K562 (cell line): Measurements from ENCODE around the gene WDR86. TPM values are rescaled to one million over a fixed set of nuclear protein-coding genes. Genes with fewer than 3 reads are reported as not detected.

Source experiments
- ATAC-seq: fragments of 200-7000 bp; cut with Tn5 transposase; 3 replicates; pipeline ENCODE4 v1.9.1; 2020; ENCODE audit warnings: moderate library complexity
- BruUV-seq: library from RNA; stranded (reverse); fragments of 400-500 nt; replicated peaks from 2 replicates; lab custom pipeline; 2021; lab: Mats Ljungman, UMichigan
- CTCF ChIA-PET: fragments of 300-600 bp; formaldehyde crosslinking; extraction: SDS; loops from one replicate; lab custom pipeline; 2021; ENCODE audit warnings: low intra/inter-chr PET ratio; lab: Yijun Ruan, JAX
- POLR2A ChIA-PET: fragments of 300-600, 350-650 bp; sonication (Branson Sonifier 250); formaldehyde crosslinking; extraction: SDS; loops from one replicate; lab custom pipeline; 2021; ENCODE audit warnings: antibody characterized with exemption, inconsistent platforms; lab: Yijun Ruan, JAX
- DNase-seq, 4 experiments: peaks; one replicate each; pipeline versions ENCODE4 v3.0.0 to v3.0.0-alpha.2; 2011 to 2018; ENCODE audit warnings: low spot score in 3 of 4, mixed read lengths in 3 of 4; ENCODE audit errors: extremely low read depth in 1 of 4
- FAIRE-seq: peaks from 2 replicates; lab custom pipeline; 2011; peaks lifted over from hg19 to GRCh38; lab: Jason Lieb, UNC
- H2AFZ ChIP-seq: 2 replicates; pipeline ENCODE4 v1.6.0; 2011; ENCODE audit warnings: low read depth, low read length, control low read depth, inconsistent platforms
- H3K27ac ChIP-seq: fragments of 200-600 bp; 3 replicates; pipeline ENCODE4 v1.8.0; 2011; ENCODE audit warnings: low read depth, mild to moderate bottlenecking, control low read depth, inconsistent platforms, low read length, moderate library complexity, mixed read lengths; ENCODE audit errors: extremely low read depth
- H3K27me3 ChIP-seq, 2 experiments: fragments of 300-600 bp in 1 of 2; 2 replicates in 1 of 2; 3 replicates in 1 of 2; pipeline versions ENCODE4 v1.6.0 to v1.8.0; 2011; ENCODE audit warnings: inconsistent platforms in 2 of 2, low read length in 2 of 2, mild to moderate bottlenecking in 1 of 2, mixed read lengths in 1 of 2, moderate library complexity in 1 of 2; ENCODE audit not compliant: control insufficient read depth in 2 of 2, insufficient read depth in 2 of 2
- H3K36me3 ChIP-seq: fragments of 300-600 bp; 3 replicates; pipeline ENCODE4 v1.8.0; 2011; ENCODE audit warnings: mild to moderate bottlenecking, low read length, inconsistent platforms; ENCODE audit not compliant: control insufficient read depth, insufficient read depth
- H3K4me1 ChIP-seq, 2 experiments: fragments of 200-600 bp in 1 of 2; replicated peaks in 1 of 2; 2 replicates in 1 of 2; 3 replicates in 1 of 2; pipeline versions ENCODE4 v1.5.1 to v1.8.0; 2011; ENCODE audit warnings: inconsistent platforms in 2 of 2, low read length in 2 of 2, mild to moderate bottlenecking in 1 of 2, mixed read lengths in 1 of 2, moderate library complexity in 1 of 2; ENCODE audit not compliant: control insufficient read depth in 2 of 2, insufficient read depth in 2 of 2
- H3K4me2 ChIP-seq: 2 replicates; pipeline ENCODE4 v1.6.1; 2011; ENCODE audit warnings: low read length, control low read depth, inconsistent platforms, mixed read lengths; ENCODE audit not compliant: insufficient read depth
- H3K4me3 ChIP-seq: fragments of 200-600 bp; sonication (generic), shearing (Covaris generic); 2 replicates; pipeline ENCODE4 v1.5.1; 2016; ENCODE audit warnings: control low read depth, inconsistent platforms
- H3K79me2 ChIP-seq: fragments of 200-600 bp; 3 replicates; pipeline ENCODE4 v1.8.0; 2011; ENCODE audit warnings: low read length, inconsistent platforms; ENCODE audit not compliant: control insufficient read depth, insufficient read depth
- H3K9ac ChIP-seq, 2 experiments: 2 replicates each; pipeline versions ENCODE4 v1.6.0 to v1.6.1; 2011; ENCODE audit warnings: low read depth in 2 of 2, low read length in 2 of 2, control low read depth in 1 of 2, inconsistent platforms in 1 of 2, mild to moderate bottlenecking in 1 of 2, mixed read lengths in 1 of 2; ENCODE audit not compliant: insufficient read depth in 1 of 2
- H3K9me1 ChIP-seq: one replicate; pipeline ENCODE4 v1.6.0; 2011; ENCODE audit warnings: inconsistent platforms, mild to moderate bottlenecking, low read length, moderate library complexity; ENCODE audit not compliant: control insufficient read depth, insufficient read depth
- H3K9me3 ChIP-seq: replicated peaks from 2 replicates; pipeline ENCODE4 v1.5.1; 2011; ENCODE audit warnings: low read depth, low read length, inconsistent platforms; ENCODE audit not compliant: control insufficient read depth, insufficient read depth
- H4K20me1 ChIP-seq: replicated peaks from 2 replicates; pipeline ENCODE4 v1.6.1; 2011; ENCODE audit warnings: low read length, inconsistent platforms, mixed read lengths; ENCODE audit not compliant: control insufficient read depth, insufficient read depth
- ATF1 ChIP-seq, 2 experiments: fragments of 450-650 bp in 1 of 2; IDR thresholded peaks; 2 replicates each; pipeline ENCODE4 v1.6.1; 2016; ENCODE audit warnings: missing compliant biosample characterization in 1 of 2, missing genetic modification characterization in 1 of 2
- CHD1 ChIP-seq: fragments of 200-600 bp; sonication (generic); IDR thresholded peaks from one replicate; pipeline ENCODE4 v1.6.1; 2012; ENCODE audit warnings: mild to moderate bottlenecking, moderate library complexity, low read length, inconsistent platforms
- EP400 ChIP-seq: fragments of 450-650 bp; IDR thresholded peaks from 2 replicates; pipeline ENCODE4 v1.6.1; 2017; ENCODE audit warnings: antibody characterized with exemption, mild to moderate bottlenecking, moderate library complexity
- FOSL1 ChIP-seq: fragments of 200-800 bp; sonication (Bioruptor generic); conservative IDR thresholded peaks from 2 replicates; pipeline ENCODE4 v1.6.1; 2016; ENCODE audit warnings: missing genetic modification characterization, missing compliant biosample characterization
- FOXJ2 ChIP-seq: fragments of 200-800 bp; sonication (Bioruptor generic); IDR thresholded peaks from 2 replicates; pipeline ENCODE4 v1.6.1; 2016; ENCODE audit warnings: missing genetic modification characterization, missing compliant biosample characterization
- GATAD2B ChIP-seq: fragments of 450-650 bp; IDR thresholded peaks from 2 replicates; pipeline ENCODE4 v1.6.1; 2017; ENCODE audit warnings: mild to moderate bottlenecking, borderline replicate concordance
- HDAC2 ChIP-seq: fragments of 450-650 bp; IDR thresholded peaks from 2 replicates; pipeline ENCODE4 v1.6.1; 2016; ENCODE audit warnings: mild to moderate bottlenecking
- KDM1A ChIP-seq, 2 experiments: fragments of 450-650 bp; IDR thresholded peaks; 2 replicates each; pipeline ENCODE4 v1.6.1; 2016; ENCODE audit warnings: mild to moderate bottlenecking in 2 of 2
- NCOA6 ChIP-seq: fragments of 450-650 bp; IDR thresholded peaks from 2 replicates; pipeline ENCODE4 v1.6.1; 2017; ENCODE audit warnings: mild to moderate bottlenecking
- NKRF ChIP-seq: fragments of 450-650 bp; IDR thresholded peaks from 2 replicates; pipeline ENCODE4 v1.6.1; 2016; ENCODE audit warnings: borderline replicate concordance
- NR2C2 ChIP-seq, 2 experiments: fragments of 200-800 bp in 1 of 2; sonication (Bioruptor generic) in 1 of 2; sonication (generic) in 1 of 2; formaldehyde crosslinking in 1 of 2; IDR thresholded peaks; 2 replicates each; pipeline versions ENCODE4 v1.6.1 to v1.8.0; 2016 to 2022; ENCODE audit warnings: mild to moderate bottlenecking in 1 of 2, missing compliant biosample characterization in 1 of 2, missing genetic modification characterization in 1 of 2, missing genetic modification reagents in 1 of 2
- TRIM28 ChIP-seq: fragments of 450-650 bp; IDR thresholded peaks from 2 replicates; pipeline ENCODE4 v1.6.1; 2017
- ZNF551 ChIP-seq: fragments of 250-450 bp; sonication (Bioruptor Pico); IDR thresholded peaks from 2 replicates; pipeline ENCODE4 v1.5.0; 2021; ENCODE audit warnings: mild to moderate bottlenecking, moderate library complexity
- WGBS: fragments of 100-300 bp; shearing (Covaris generic); methylation state at CpG from one replicate; pipeline ENCODE4 v1.1.6; 2016; ENCODE audit warnings: low coverage, mixed read lengths; ENCODE audit not compliant: insufficient coverage; ENCODE audit errors: missing lambda C conversion rate; 5-methylcytosine and 5-hydroxymethylcytosine counted together
- in situ Hi-C: fragments of 300-500 bp; cut with MboI; formaldehyde crosslinking; loops from 4 replicates; pipeline ENCODE4 v1.15.0; 2018; ENCODE audit warnings: inconsistent platforms, mixed read lengths
- intact Hi-C: fragments of 100-400 bp; cut with micrococcal nuclease; formaldehyde crosslinking; loops from 2 replicates; pipeline ENCODE4 v1.14.2; 2022
- polyA plus RNA-seq, 8 experiments: library from polyadenylated mRNA; depleted of rRNA in 4 of 8; stranded (reverse) in 5 of 8; unstranded in 3 of 8; fragments of >200 nt; fragmentation: Nextera tagmentation in 2 of 8; fragmentation: Illumina TruSeq in 1 of 8; extraction: Ambion mirVana in 2 of 8; extraction: Trizol in 1 of 8; gene quantifications; 2 replicates each; pipeline versions ENCODE4 v1.2.1 to v1.2.3, GENCODE V29; 2011 to 2014; ENCODE audit warnings: inconsistent platforms in 1 of 8, missing spikeins in 1 of 8
- total RNA-seq, 7 experiments: library from RNA; depleted of rRNA in 6 of 7; stranded (reverse); fragments of >200 nt in 6 of 7; fragmentation: Illumina TruSeq in 2 of 7; extraction: Trizol in 2 of 7; gene quantifications; 2 replicates each; pipeline versions ENCODE4 v1.2.1 to v1.2.3, GENCODE V29; 2011 to 2021; ENCODE audit warnings: low replicate concordance in 1 of 7
- TF ChIP-seq, protein P1 (sequence below): sonication (generic); formaldehyde crosslinking; IDR thresholded peaks from 2 replicates; pipeline ENCODE4 v1.8.0; 2022; ENCODE audit warnings: missing genetic modification reagents, mild to moderate bottlenecking, borderline replicate concordance
- TF ChIP-seq, protein P2 (sequence below): IDR thresholded peaks from 2 replicates; pipeline ENCODE4 v1.6.1; 2016; ENCODE audit warnings: missing genetic modification characterization, missing compliant biosample characterization

WDR86 gene
- total and polyA plus RNA-seq, 9 of the 15 experiments (the other 6 are each of a cell fraction or from before 2014, with no cell fraction given) = 0.24 TPM; not detected in 8

- under 1% methylated on average over 11 of the region's 11 CpGs for WGBS
- Histone ChIP-seq H3K79me2 (peaks cover 21% of the 10 kb centered on the region), H3K27ac (peak overlapping the region; percentile 62; the same call in 2 of the 3 replicates), H3K36me3 (peaks cover 30% of the 10 kb centered on the region), H3K27me3 (peaks cover 0 to 3% of the 10 kb centered on the region in 2 experiments; a peak in 2 of 5 replicates), H3K9ac (peak overlapping the region; percentile 57 to 92), H2AFZ (peak overlapping the region; percentile 81), H3K9me1 (no peaks in the 10 kb centered on the region), H4K20me1 (no peaks in the 10 kb centered on the region), H3K4me1 (peaks cover 5 to 9% of the 10 kb centered on the region in 2 experiments; a peak in 3 of 5 replicates), H3K4me3 (peak overlapping the region; percentile 74), H3K9me3 (no peaks in the 10 kb centered on the region), H3K4me2 (peak overlapping the region; percentile 72)
- FAIRE-seq (no peak), ATAC-seq (no peak), DNase-seq (no peak)
- TSS peak; percentile 68 for BruUV-seq
- ChIA-PET CTCF (interaction anchor here (2.2 kb wide), 1 partner anchor 27 kb away, joined by 12 read pairs; no protein-coding TSS in a partner anchor), POLR2A (interaction anchor here (0.6 to 1.9 kb wide), 12 partner anchors 8 to 355 kb away, joined by 3 to 10 read pairs (median 4); no protein-coding TSS in a partner anchor)
- in situ Hi-C loops (no loop called here), intact Hi-C loops (no loop called here)
- TF ChIP-seq ZNF551 (no peak), FOXJ2 (tag) (no peak; the same call in 1 of the 2 replicates), TRIM28 (no peak), EP400 (peak; percentile 51), ATF1 (CRISPR knock-in tag; IDR thresholded peaks at IDR 0.05) (no peak), ATF1 (tag; IDR thresholded peaks at IDR 0.05) (no peak), HDAC2 (peak; percentile 92), KDM1A (IDR thresholded peaks at IDR 0.05) (peak; percentile 98 to 99), FOSL1 (0 out of 2 replicates have a peak, but pooled peaks have one; percentile 39), NR2C2 (CRISPR knock-in tag; IDR thresholded peaks at IDR 0.05) (no peak), NR2C2 (tag; IDR thresholded peaks at IDR 0.05) (peak; percentile 60), CHD1 (peak; percentile 49), GATAD2B (0 out of 2 replicates have a peak, but pooled peaks have one; percentile 54), NKRF (0 out of 2 replicates have a peak, but pooled peaks have one; percentile 43), NCOA6 (no peak)
- TF ChIP-seq, protein P1, sequence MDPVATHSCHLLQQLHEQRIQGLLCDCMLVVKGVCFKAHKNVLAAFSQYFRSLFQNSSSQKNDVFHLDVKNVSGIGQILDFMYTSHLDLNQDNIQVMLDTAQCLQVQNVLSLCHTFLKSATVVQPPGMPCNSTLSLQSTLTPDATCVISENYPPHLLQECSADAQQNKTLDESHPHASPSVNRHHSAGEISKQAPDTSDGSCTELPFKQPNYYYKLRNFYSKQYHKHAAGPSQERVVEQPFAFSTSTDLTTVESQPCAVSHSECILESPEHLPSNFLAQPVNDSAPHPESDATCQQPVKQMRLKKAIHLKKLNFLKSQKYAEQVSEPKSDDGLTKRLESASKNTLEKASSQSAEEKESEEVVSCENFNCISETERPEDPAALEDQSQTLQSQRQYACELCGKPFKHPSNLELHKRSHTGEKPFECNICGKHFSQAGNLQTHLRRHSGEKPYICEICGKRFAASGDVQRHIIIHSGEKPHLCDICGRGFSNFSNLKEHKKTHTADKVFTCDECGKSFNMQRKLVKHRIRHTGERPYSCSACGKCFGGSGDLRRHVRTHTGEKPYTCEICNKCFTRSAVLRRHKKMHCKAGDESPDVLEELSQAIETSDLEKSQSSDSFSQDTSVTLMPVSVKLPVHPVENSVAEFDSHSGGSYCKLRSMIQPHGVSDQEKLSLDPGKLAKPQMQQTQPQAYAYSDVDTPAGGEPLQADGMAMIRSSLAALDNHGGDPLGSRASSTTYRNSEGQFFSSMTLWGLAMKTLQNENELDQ (CRISPR knock-in tag) = no peak
- TF ChIP-seq, protein P2, sequence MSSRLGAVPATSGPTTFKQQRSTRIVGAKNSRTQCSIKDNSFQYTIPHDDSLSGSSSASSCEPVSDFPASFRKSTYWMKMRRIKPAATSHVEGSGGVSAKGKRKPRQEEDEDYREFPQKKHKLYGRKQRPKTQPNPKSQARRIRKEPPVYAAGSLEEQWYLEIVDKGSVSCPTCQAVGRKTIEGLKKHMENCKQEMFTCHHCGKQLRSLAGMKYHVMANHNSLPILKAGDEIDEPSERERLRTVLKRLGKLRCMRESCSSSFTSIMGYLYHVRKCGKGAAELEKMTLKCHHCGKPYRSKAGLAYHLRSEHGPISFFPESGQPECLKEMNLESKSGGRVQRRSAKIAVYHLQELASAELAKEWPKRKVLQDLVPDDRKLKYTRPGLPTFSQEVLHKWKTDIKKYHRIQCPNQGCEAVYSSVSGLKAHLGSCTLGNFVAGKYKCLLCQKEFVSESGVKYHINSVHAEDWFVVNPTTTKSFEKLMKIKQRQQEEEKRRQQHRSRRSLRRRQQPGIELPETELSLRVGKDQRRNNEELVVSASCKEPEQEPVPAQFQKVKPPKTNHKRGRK (tag) = no peak
Observed at GRCh38 chr7:151342102-151342646, 67.7 kb downstream of the WDR86 start.
